ENCODE data around the gene SEL1L2. TPM values are rescaled to one million over a fixed set of nuclear protein-coding genes. Genes with fewer than 3 reads are reported as not detected.

SEL1L2 gene
- polyA plus RNA-seq, 3 donors, result not detected

DNA sequence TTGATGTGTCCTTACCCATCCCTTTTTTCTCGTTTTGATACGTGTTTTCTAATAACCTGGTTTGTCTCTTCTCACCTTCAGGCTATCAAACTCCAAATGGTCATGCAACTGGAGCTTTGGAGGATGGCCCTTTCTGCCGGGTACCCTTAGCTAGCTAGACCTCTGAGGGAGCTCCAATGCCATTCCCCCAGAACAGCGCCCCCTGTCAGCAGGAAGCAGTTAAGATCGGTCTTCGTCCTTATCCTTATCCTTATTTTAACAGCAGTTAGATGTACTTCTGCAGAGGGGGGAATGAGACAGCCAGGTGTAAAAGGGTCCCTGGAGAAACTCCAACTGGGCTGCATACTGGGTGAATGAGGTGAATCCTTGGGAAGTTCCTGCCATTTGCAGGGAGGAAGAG is 37.2 kb downstream of the SEL1L2 start:
- Mint-ChIP-seq H3K36me3 (no peaks in the 10 kb centered on the region), H3K4me1 (no peaks in the 10 kb centered on the region), H3K27me3 (ENCODE audit: low read depth in 3 of 3) (peaks cover 1 to 2% (median 2%) of the 10 kb centered on the region in 3 donors), H3K9me3 (peaks cover 0 to 13% (median 5%) of the 10 kb centered on the region in 7 donors), H3K4me3 (no peak overlapping the region), H3K27ac (no peak overlapping the region)
- Histone ChIP-seq H4K20me1 (ENCODE audit: insufficient read depth, low read length) (no peaks in the 10 kb centered on the region), H3K4me3 (replicated peaks in 1 of 3; ENCODE audit: low read depth in 2 of 3, low read length in 3 of 3) (no peak overlapping the region), H3K9ac (ENCODE audit: insufficient read depth, low read length, poor library complexity, severe bottlenecking) (no peak overlapping the region), H3K27ac (ENCODE audit: low read depth in 1 of 2, low read length in 2 of 2) (no peak overlapping the region), H3K27me3 (ENCODE audit: control insufficient read depth in 2 of 2, insufficient read depth in 2 of 2, low read length in 2 of 2) (no peaks in the 10 kb centered on the region), H3K36me3 (replicated peaks in 1 of 2; ENCODE audit: control insufficient read depth in 1 of 2, insufficient read depth in 2 of 2, low read length in 2 of 2) (no peaks in the 10 kb centered on the region), H2AFZ (ENCODE audit: insufficient read depth, low read depth, low read length, poor library complexity, severe bottlenecking) (no peak overlapping the region), H3K79me2 (ENCODE audit: insufficient read depth, low read length) (no peaks in the 10 kb centered on the region), H3K9me3 (replicated peaks in 1 of 2; ENCODE audit: control insufficient read depth in 1 of 2, insufficient read depth in 1 of 2, low read length in 2 of 2) (no peaks in the 10 kb centered on the region), H3K4me1 (ENCODE audit: control insufficient read depth in 1 of 2, insufficient read depth in 2 of 2, low read length in 2 of 2) (no peaks in the 10 kb centered on the region), H3K4me2 (replicated peaks; ENCODE audit: extremely low read depth, low read length, poor library complexity, severe bottlenecking) (no peak overlapping the region)
- 70% methylated on average over 2 of the region's 6 CpGs for WGBS (ENCODE audit: insufficient coverage)
- TF ChIP-seq, protein P1, sequence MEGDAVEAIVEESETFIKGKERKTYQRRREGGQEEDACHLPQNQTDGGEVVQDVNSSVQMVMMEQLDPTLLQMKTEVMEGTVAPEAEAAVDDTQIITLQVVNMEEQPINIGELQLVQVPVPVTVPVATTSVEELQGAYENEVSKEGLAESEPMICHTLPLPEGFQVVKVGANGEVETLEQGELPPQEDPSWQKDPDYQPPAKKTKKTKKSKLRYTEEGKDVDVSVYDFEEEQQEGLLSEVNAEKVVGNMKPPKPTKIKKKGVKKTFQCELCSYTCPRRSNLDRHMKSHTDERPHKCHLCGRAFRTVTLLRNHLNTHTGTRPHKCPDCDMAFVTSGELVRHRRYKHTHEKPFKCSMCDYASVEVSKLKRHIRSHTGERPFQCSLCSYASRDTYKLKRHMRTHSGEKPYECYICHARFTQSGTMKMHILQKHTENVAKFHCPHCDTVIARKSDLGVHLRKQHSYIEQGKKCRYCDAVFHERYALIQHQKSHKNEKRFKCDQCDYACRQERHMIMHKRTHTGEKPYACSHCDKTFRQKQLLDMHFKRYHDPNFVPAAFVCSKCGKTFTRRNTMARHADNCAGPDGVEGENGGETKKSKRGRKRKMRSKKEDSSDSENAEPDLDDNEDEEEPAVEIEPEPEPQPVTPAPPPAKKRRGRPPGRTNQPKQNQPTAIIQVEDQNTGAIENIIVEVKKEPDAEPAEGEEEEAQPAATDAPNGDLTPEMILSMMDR (IDR thresholded peaks at IDR 0.05), result no peak
- no peak for DNase-seq
- intact Hi-C loops (cut with micrococcal nuclease), result no loop called here

DNA sequence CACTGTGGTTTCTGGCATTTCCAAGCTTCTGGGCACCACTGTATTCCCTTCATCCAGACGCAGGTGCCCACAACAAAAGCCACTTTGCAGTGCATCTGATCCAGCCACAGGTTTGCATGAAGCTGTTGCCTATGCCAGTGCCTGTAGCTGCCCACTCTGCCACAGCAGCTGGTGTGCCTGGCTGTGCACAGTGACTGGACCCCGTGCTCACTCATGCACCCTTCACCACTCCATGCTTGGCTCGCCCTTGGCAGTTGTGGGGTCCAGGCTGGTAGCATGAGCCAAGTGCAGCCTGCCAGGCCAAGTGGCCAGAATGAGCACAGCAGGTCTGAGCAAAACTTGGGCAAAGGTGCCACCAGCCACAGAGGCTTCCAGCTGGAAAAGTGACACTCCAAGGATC is 42.7 kb downstream of the SEL1L2 start:
- H3K27me3 Mint-ChIP-seq (ENCODE audit: low read depth in 3 of 3), result peaks cover 0 to 4% (median 3%) of the 10 kb centered on the region in 3 donors
- no peaks in the 10 kb centered on the region for H3K79me2 ChIP-seq (ENCODE audit: insufficient read depth, low read length)
- intact Hi-C loops (cut with micrococcal nuclease), result no loop called here
- H3K4me2 ChIP-seq (replicated peaks; ENCODE audit: extremely low read depth, low read length, poor library complexity, severe bottlenecking), result no peak overlapping the region
- no peak overlapping the region for H3K4me3 ChIP-seq (replicated peaks in 1 of 3; ENCODE audit: low read depth in 2 of 3, low read length in 3 of 3)
- DNase-seq, result no peak
- H3K27ac ChIP-seq (ENCODE audit: low read depth in 1 of 2, low read length in 2 of 2), result no peak overlapping the region
- no peak overlapping the region for H3K9ac ChIP-seq (ENCODE audit: insufficient read depth, low read length, poor library complexity, severe bottlenecking)
- H3K36me3 ChIP-seq (replicated peaks in 1 of 2; ENCODE audit: control insufficient read depth in 1 of 2, insufficient read depth in 2 of 2, low read length in 2 of 2), result no peaks in the 10 kb centered on the region
- WGBS (ENCODE audit: insufficient coverage), result 87% methylated on average over 3 of the region's 3 CpGs
- H3K9me3 ChIP-seq (replicated peaks in 1 of 2; ENCODE audit: control insufficient read depth in 1 of 2, insufficient read depth in 1 of 2, low read length in 2 of 2), result peaks cover 0 to 15% of the 10 kb centered on the region in 2 donors
- no peaks in the 10 kb centered on the region for H3K27me3 ChIP-seq (ENCODE audit: control insufficient read depth in 2 of 2, insufficient read depth in 2 of 2, low read length in 2 of 2)
- H3K4me1 ChIP-seq (ENCODE audit: control insufficient read depth in 1 of 2, insufficient read depth in 2 of 2, low read length in 2 of 2), result no peaks in the 10 kb centered on the region
- peaks cover 0 to 18% (median 10%) of the 10 kb centered on the region in 7 donors for H3K9me3 Mint-ChIP-seq
- H2AFZ ChIP-seq (ENCODE audit: insufficient read depth, low read depth, low read length, poor library complexity, severe bottlenecking), result no peak overlapping the region
- no peaks in the 10 kb centered on the region for H3K36me3 Mint-ChIP-seq
- TF ChIP-seq, protein P1 (IDR thresholded peaks at IDR 0.05), result no peak
- no peak overlapping the region for H3K4me3 Mint-ChIP-seq
- no peaks in the 10 kb centered on the region for H4K20me1 ChIP-seq (ENCODE audit: insufficient read depth, low read length)
- H3K4me1 Mint-ChIP-seq, result no peaks in the 10 kb centered on the region
- no peak overlapping the region for H3K27ac Mint-ChIP-seq
